Lower leg skin (tissue), 4 donors: ENCODE results near the gene LAIR1. TPM values are rescaled to one million over a fixed set of nuclear protein-coding genes. Genes with fewer than 3 reads are reported as not detected.

ENCODE experiments used
- DNase-seq, 2 donors: peaks; one replicate each; pipeline ENCODE4 v3.0.0-alpha.2; 2019; ENCODE audit warnings: low spot score in 2 of 2
- H3K4me3 ChIP-seq: fragments of 200-600 bp; sonication (generic); 2 replicates; pipeline ENCODE4 v1.5.1; 2017; ENCODE audit warnings: mild to moderate bottlenecking, low read depth; ENCODE audit not compliant: poor library complexity, severe bottlenecking
- CTCF ChIP-seq, 3 donors: fragments of 450-650 bp; IDR thresholded peaks; one replicate each; pipeline ENCODE4 v1.5.1; 2016; ENCODE audit warnings: antibody characterized with exemption in 3 of 3, mild to moderate bottlenecking in 3 of 3, moderate library complexity in 2 of 3
- POLR2A ChIP-seq, 2 donors: fragments of 450-650 bp; IDR thresholded peaks; one replicate each; pipeline ENCODE4 v1.6.1; 2016 to 2017; ENCODE audit warnings: antibody characterized with exemption in 2 of 2, mild to moderate bottlenecking in 1 of 2, moderate library complexity in 1 of 2
- WGBS, 2 donors: methylation state at CpG; one replicate each; pipeline ENCODE4 v1.1.5; 2018; 5-methylcytosine and 5-hydroxymethylcytosine counted together
- intact Hi-C: fragments of 100-400 bp; cut with DNase I; formaldehyde crosslinking; loops from one replicate; pipeline ENCODE4 v1.15.0; 2023; ENCODE audit warnings: low total_unique reads
- total RNA-seq, 4 donors: library from RNA; depleted of rRNA; stranded (reverse); fragments of >200 nt; gene quantifications; one replicate each; pipeline ENCODE4 v1.1.0, GENCODE V29; 2016

Gene LAIR1
- total RNA-seq, 4 donors from 2014 or later: 0.19 to 4.2 (median 2.0) TPM

GRCh38 chr19:54407780-54408179 lies 43.0 kb upstream of the LAIR1 start:
- no peak for TF ChIP-seq POLR2A (IDR thresholded peaks at IDR 0.05)
- TF ChIP-seq CTCF (IDR thresholded peaks at IDR 0.05): no peak
- DNase-seq: no peak
- 81 to 85% methylated on average over 7 of the region's 7 CpGs for WGBS, 2 donors
- H3K4me3 ChIP-seq: no peak overlapping the region
- intact Hi-C loops: no loop called here

GRCh38 chr19:54405628-54406027 lies 40.9 kb upstream of the LAIR1 start:
- TF ChIP-seq CTCF (IDR thresholded peaks at IDR 0.05): no peak
- TF ChIP-seq POLR2A (IDR thresholded peaks at IDR 0.05): no peak
- no peak for DNase-seq
- intact Hi-C loops: no loop called here
- no peak overlapping the region for H3K4me3 ChIP-seq

GRCh38 chr19:54403054-54403453 lies 38.3 kb upstream of the LAIR1 start:
- WGBS, 2 donors: 71 to 81% methylated on average over 8 of the region's 8 CpGs
- no peak for TF ChIP-seq CTCF (IDR thresholded peaks at IDR 0.05)
- intact Hi-C loops: no loop called here
- no peak for DNase-seq
- H3K4me3 ChIP-seq: no peak overlapping the region

- no peak for TF ChIP-seq CTCF (IDR thresholded peaks at IDR 0.05)
- TF ChIP-seq POLR2A (IDR thresholded peaks at IDR 0.05): no peak
Observed at GRCh38 chr19:54400913-54401312, 36.2 kb upstream of the LAIR1 start.

GRCh38 chr19:54399189-54399588 lies 34.5 kb upstream of the LAIR1 start:
- TF ChIP-seq POLR2A (IDR thresholded peaks at IDR 0.05): no peak
- TF ChIP-seq CTCF (IDR thresholded peaks at IDR 0.05): no peak
- no peak for DNase-seq
- H3K4me3 ChIP-seq: no peak overlapping the region
- intact Hi-C loops: no loop called here
- 39% methylated on average over 2 of the region's 2 CpGs for WGBS, 2 donors

More at GRCh38 chr19:54400913-54401312, 36.2 kb upstream of the LAIR1 start:
- intact Hi-C loops: no loop called here
- DNase-seq: no peak
- H3K4me3 ChIP-seq: no peak overlapping the region
- WGBS, 2 donors: 48 to 51% methylated on average over 6 of the region's 6 CpGs

GRCh38 chr19:54395685-54396084 lies 31.0 kb upstream of the LAIR1 start:
- intact Hi-C loops: no loop called here
- no peak for DNase-seq
- 79 to 91% methylated on average over 8 of the region's 8 CpGs for WGBS, 2 donors
- no peak overlapping the region for H3K4me3 ChIP-seq
- TF ChIP-seq POLR2A (IDR thresholded peaks at IDR 0.05) (no peak), CTCF (IDR thresholded peaks at IDR 0.05) (no peak)
